ENCODE measurements around the gene ARSG. TPM values are rescaled to one million over a fixed set of nuclear protein-coding genes. Genes with fewer than 3 reads are reported as not detected.
"Not testable (repeated sequence)": the region's sequence is repeated elsewhere in the genome, so short reads cannot be mapped to it uniquely, and the experiment has no call there.

ARSG gene
- total RNA-seq, 2 donors from 2014 or later, result 0.24 to 0.79 TPM

- Histone ChIP-seq H3K27ac (no peak overlapping the region), H3K4me3 (no peak overlapping the region), H3K9ac (ENCODE audit: low read depth in 2 of 2, low read length in 2 of 2) (no peak overlapping the region), H3K27me3 (no peaks in the 10 kb centered on the region), H3K4me1 (no peaks in the 10 kb centered on the region), H3K36me3 (no peaks in the 10 kb centered on the region), H3K9me3 (no peaks in the 10 kb centered on the region)
- DNase-seq, result no peak
- intact Hi-C loops (cut with DNase I), result no loop called here
- no peak for TF ChIP-seq CTCF (IDR thresholded peaks at IDR 0.05)
These were observed 33.4 kb upstream of the ARSG start for GRCh38 chr17:68257934-68258333.

GRCh38 chr17:68258890-68259647 lies 32.2 kb upstream of the ARSG start:
- DNase-seq; H3K4me1 ChIP-seq; H3K27me3 ChIP-seq; H3K9me3 ChIP-seq; H3K36me3 ChIP-seq; intact Hi-C loops (cut with DNase I); H3K4me3 ChIP-seq; H3K9ac ChIP-seq (ENCODE audit: low read depth in 2 of 2, low read length in 2 of 2): not testable (repeated sequence)
- H3K27ac ChIP-seq, result peak overlapping the region; percentile 32

- H3K4me1 ChIP-seq; H3K36me3 ChIP-seq; H3K9me3 ChIP-seq; DNase-seq; intact Hi-C loops (cut with DNase I); H3K9ac ChIP-seq (ENCODE audit: low read depth in 2 of 2, low read length in 2 of 2); H3K27me3 ChIP-seq; H3K4me3 ChIP-seq: not testable (repeated sequence)
- H3K27ac ChIP-seq, result peak overlapping the region; percentile 32
These were observed 31.7 kb upstream of the ARSG start for GRCh38 chr17:68259648-68259951.

- no peak overlapping the region for H3K9ac ChIP-seq (ENCODE audit: low read depth in 2 of 2, low read length in 2 of 2)
- H3K4me3 ChIP-seq, result no peak overlapping the region
- H3K27me3 ChIP-seq, result no peaks in the 10 kb centered on the region
- no peaks in the 10 kb centered on the region for H3K4me1 ChIP-seq
- intact Hi-C loops (cut with DNase I), result loop anchor here (5.0 to 10.0 kb wide), 2 partner anchors 175 to 202 kb away; no protein-coding TSS in a partner anchor
- no peaks in the 10 kb centered on the region for H3K36me3 ChIP-seq
- H3K9me3 ChIP-seq, result no peaks in the 10 kb centered on the region
- H3K27ac ChIP-seq, result no peak overlapping the region
- no peak for TF ChIP-seq CTCF (IDR thresholded peaks at IDR 0.05)
- DNase-seq, result no peak
These were observed 31.1 kb upstream of the ARSG start for GRCh38 chr17:68260051-68260762.

- not testable (repeated sequence) for H3K9me3 ChIP-seq
These were observed 28.8 kb upstream of the ARSG start for GRCh38 chr17:68262467-68262866.

GRCh38 chr17:68263101-68263681 lies 28.1 kb upstream of the ARSG start:
- not testable (repeated sequence) for H3K27ac ChIP-seq; H3K4me1 ChIP-seq; H3K9me3 ChIP-seq; H3K9ac ChIP-seq (ENCODE audit: low read depth in 2 of 2, low read length in 2 of 2); H3K36me3 ChIP-seq; H3K4me3 ChIP-seq; H3K27me3 ChIP-seq
- intact Hi-C loops (cut with DNase I), result loop anchor here (5.0 to 10.0 kb wide), 2 partner anchors 172 to 199 kb away; no protein-coding TSS in a partner anchor
- peak; percentile 36 for DNase-seq
- TF ChIP-seq CTCF (IDR thresholded peaks at IDR 0.05), result peak; percentile 50

More at GRCh38 chr17:68262467-68262866, 28.8 kb upstream of the ARSG start:
- not testable (repeated sequence) for H3K27ac ChIP-seq; H3K4me1 ChIP-seq; H3K9ac ChIP-seq (ENCODE audit: low read depth in 2 of 2, low read length in 2 of 2); H3K4me3 ChIP-seq; H3K36me3 ChIP-seq; H3K27me3 ChIP-seq; DNase-seq
- intact Hi-C loops (cut with DNase I), result loop anchor here (5.0 to 10.0 kb wide), 2 partner anchors 172 to 200 kb away; no protein-coding TSS in a partner anchor

GRCh38 chr17:68265833-68266232 lies 25.5 kb upstream of the ARSG start:
- DNase-seq; H3K4me1 ChIP-seq; H3K9ac ChIP-seq (ENCODE audit: low read depth in 2 of 2, low read length in 2 of 2); H3K9me3 ChIP-seq; H3K27me3 ChIP-seq; H3K36me3 ChIP-seq; H3K4me3 ChIP-seq; H3K27ac ChIP-seq: not testable (repeated sequence)
- intact Hi-C loops (cut with DNase I), result loop anchor here (10.0 kb wide), 1 partner anchor 169 kb away; no protein-coding TSS in a partner anchor

All from colonic mucosa (tissue), 4 donors.